ENCODE measurements around the gene RANBP3. TPM values are rescaled to one million over a fixed set of nuclear protein-coding genes. Genes with fewer than 3 reads are reported as not detected.
"Not testable (repeated sequence)": the region's sequence is repeated elsewhere in the genome, so short reads cannot be mapped to it uniquely, and the experiment has no call there.

The RANBP3 gene
- total RNA-seq, 1 donor from 2014 or later = 76.6 TPM

DNA sequence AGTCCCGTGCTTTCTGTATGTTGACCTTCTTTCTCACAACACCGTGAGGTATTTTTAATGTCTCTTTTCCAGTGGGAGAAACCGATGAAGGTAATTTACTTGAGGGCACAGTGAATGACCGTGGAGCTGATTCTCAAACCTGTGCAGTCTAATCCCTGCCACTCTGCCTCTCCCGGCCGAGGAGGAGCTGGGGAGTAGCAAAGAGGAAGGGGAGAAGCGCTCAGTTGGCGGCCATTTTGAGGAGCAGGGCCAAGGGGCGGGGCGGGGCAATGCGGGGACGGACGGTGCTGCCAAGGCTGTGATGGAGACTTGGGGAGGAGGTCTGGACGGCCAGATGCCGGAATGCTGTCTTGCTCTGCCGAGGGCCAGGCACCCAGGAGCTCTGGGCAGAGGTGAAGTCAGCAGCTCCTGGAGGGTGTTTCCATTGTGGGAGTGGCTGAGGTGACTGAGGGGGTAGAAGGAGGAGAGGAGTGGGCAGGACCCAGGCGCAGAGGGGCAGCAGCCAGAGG lies 12.4 kb upstream of the RANBP3 start:
- intact Hi-C loops (cut with micrococcal nuclease) = no loop called here
- no peak for ATAC-seq
- DNase-seq = no peak

DNA sequence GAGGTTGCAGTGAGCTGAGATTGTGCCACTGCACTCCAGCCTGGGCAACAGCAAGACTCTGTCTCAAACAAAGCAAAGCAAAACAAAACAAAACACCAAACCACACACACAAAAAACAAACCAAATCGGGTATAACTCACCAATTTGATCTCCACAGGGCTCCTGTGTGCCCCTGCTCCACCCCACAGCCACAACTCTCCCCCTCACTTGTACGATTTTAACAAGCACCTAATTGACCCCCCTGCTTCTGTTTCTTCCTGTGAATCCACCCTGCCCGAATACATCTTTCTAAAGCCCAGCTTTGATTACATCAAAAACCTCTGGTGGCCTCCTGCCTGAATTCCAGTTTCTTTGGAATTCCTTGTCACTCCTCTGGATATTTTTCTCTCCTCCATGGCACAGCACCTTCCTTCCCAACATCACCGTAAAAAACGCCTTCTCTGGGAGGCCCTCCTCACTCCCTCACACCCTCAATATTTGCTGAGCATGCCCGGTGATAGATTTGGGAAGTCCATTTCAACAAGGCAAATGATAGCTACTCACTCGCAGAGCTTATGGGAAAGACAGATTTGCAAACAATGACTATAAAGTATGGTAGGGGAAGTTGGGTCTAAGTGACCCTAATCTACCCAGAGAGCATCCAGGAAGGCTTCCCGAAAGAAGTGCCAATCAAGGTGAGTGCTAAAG lies 11.6 kb upstream of the RANBP3 start:
- intact Hi-C loops (cut with micrococcal nuclease) = no loop called here
- ATAC-seq = no peak
- no peak for DNase-seq

- DNase-seq = no peak
- intact Hi-C loops (cut with micrococcal nuclease) = no loop called here
- no peak for ATAC-seq
Measured at GRCh38 chr19:5988517-5989387, 10.8 kb upstream of the RANBP3 start.

DNA sequence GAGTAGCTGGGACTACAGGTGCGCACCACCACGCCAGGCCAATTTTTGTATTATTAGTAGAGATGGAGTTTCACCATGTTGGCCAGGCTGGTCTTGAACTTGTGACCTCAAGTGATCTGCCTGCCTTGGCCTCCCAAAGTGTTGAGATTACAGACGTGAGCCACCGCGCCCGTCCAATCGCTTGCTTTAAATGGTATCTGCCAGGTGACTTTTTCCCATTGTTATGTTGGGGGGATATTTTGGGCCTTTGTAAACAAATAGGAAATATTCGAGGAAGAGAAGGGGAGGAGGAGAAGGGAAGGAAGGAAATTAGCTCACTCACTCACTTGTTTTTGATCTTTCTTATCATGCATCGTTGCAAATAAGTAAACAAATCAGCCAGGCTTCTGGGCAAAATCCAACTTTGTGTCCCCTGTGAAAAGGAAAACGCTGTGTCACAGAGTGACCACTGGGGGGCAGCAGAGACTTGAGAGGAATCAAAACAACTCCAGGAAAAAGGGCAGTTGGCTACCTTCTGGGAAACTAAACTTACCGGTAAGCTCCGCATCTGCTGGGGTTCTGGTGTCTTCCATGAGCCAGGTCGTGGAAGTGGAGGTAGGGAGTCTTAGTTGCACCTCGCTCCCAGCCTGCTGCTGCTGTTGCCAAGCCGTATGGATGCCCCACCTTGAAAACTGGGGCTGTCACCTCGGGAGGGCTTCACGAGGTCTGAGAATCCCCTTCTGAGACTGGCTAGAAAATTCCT lies 9.3 kb upstream of the RANBP3 start:
- peak; percentile 59 for ATAC-seq
- intact Hi-C loops (cut with micrococcal nuclease) = loop anchor here (2.0 kb wide), 1 partner anchor 36 kb away; no protein-coding TSS in a partner anchor
- DNase-seq = peak; percentile 69

DNA sequence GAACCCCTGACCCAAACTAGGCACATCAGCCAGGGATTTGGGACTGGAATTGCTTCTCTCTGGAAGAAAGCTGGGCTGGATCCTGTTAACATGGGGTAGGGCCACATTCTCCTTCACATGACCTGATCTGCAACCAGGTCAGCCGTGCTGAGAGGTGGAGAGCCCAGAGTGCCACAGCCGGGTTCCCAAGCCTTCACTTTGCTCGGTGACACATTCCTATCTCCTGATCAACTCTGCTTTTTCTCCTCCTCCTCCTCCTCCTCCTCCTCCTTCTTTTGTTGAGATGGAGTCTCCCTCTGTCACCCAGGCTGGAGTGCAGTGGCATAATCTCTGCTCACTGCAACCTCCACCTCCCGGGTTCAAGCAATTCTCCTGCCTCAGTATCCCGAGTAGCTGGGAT lies 7.9 kb upstream of the RANBP3 start:
- intact Hi-C loops (cut with micrococcal nuclease) = loop anchor here (2.0 kb wide), 1 partner anchor 37 kb away; no protein-coding TSS in a partner anchor
- DNase-seq, ATAC-seq: not testable (repeated sequence)

DNA sequence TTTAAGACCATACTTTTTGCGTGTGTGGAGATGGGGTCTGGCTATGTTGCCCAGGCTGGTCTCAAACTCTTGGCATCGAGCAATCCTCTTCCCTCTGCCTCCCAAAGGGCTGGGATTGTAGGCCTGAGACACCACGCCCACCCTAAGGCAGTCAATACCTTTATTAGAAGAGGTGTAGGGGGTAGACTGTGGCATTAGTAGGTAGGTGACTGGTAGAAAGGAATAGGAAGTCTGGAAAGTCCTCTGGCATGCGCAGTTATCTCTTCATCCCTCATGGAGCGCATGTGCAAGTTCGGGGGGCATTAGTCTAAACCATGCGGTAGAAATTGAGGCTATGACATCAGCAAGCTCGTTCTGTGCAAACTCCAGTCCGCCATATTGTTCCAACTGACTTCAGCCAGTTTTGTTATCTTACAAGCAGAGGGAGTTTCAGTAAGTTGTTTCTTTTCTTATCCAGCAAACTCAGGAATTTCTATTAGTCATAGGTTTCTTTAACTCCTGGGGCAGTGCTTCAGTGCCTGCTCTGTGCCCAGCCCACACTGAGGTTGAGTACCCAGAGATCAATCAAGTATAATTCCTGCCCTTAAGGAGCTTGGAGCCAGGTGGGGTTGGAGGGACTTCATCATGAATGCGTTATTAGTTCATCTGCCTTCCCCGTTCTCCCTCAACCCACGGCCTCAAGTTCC lies 7.3 kb upstream of the RANBP3 start:
- ATAC-seq = no peak
- intact Hi-C loops (cut with micrococcal nuclease) = no loop called here

GRCh38 chr19:5984600-5984999 lies 6.7 kb upstream of the RANBP3 start:
- ATAC-seq (no peak), DNase-seq (no peak)
- intact Hi-C loops (cut with micrococcal nuclease) = no loop called here

More for the DNA sequence above, 7.3 kb upstream of the RANBP3 start:
- no peak for DNase-seq

- DNase-seq = peak; percentile 37
- ATAC-seq = no peak
- intact Hi-C loops (cut with micrococcal nuclease) = no loop called here
Measured at GRCh38 chr19:5983367-5983955, 5.5 kb upstream of the RANBP3 start.

DNA sequence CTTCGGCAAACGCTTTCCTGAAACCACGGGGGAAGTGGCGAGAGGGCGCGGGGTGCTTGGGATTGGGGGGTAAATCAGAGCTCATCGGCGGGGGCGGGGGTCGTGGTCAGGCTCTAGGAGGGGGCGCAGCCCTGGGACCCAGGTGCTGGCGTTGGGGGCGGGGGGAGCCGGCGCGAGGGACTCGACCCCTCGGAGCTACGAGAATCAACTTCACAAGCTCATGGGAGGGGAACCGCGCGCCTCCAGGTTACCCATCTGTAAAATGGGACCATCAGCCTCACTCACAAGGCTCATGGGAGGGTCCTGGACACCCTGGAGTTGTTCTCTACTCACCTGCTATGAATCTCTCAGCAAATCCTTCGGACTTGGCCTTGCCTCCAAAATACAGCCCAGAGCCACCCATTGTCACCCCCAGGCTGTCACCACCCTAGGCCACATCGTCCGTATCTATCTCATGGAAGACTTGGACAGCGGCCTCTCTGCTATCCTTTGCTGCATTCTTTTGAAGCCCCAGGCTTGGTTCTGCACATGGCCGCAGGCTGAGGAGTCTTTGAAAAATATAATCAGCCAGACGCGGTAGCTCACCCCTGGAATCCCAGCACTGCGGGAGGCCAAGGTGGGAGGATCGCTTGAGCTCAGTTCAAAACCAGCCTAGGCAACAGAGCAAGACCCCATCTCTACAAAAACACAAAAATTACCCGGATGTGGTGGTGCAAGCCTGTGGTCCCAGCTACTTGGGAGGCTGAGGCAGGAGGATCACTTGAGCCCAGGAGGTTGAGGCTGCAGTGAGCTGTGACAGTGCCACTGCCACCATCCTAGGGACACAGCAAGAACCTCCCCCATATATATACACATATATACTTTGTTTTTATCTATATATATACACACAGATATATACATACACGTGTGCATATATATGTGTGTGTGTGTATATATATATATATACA lies 939 bp upstream of the RANBP3 start:
- peak; percentile 20 for DNase-seq
- ATAC-seq = peak; percentile 1
- intact Hi-C loops (cut with micrococcal nuclease) = no loop called here

- intact Hi-C loops (cut with micrococcal nuclease) = no loop called here
- ATAC-seq (no peak), DNase-seq (peak; percentile 26)
Measured at GRCh38 chr19:5977222-5977784, 637 bp downstream of the RANBP3 start.

DNA sequence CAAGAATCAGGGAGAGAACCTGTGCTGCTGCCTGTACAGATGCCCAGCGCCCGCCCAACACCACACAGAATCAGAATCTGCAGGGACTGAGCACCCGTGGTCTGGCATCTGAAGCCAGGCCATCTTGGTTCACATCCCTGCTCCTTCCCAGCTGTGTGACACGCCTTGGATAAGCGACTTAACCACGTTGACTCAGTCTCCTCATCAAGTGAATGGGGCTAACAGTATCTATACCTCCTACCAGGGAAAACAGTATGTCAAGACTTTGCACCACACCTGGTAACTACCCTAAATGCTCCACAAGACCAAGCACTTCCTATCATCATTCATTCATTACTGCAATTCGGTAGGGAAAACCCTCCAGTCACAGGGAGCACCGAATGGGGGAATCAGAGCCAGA lies 1.2 kb downstream of the RANBP3 start:
- no peak for DNase-seq
- intact Hi-C loops (cut with micrococcal nuclease) = no loop called here
- ATAC-seq = no peak

DNA sequence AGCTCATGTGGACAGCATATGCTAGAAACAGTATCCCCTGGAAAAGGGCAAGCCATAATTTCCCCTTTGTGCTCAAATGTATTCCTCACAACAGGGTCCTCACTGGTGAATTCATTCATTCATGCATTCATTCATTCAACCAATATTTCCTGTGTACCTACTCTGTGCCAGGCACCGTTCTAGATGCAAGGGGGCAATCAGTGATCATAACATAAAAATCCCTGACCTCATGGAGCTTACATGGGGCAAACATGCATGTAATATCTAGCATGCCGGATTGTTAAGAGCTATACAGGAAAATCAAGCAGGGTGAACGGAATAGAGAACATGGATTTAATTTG lies 2.6 kb downstream of the RANBP3 start:
- intact Hi-C loops (cut with micrococcal nuclease) = no loop called here
- ATAC-seq (no peak), DNase-seq (no peak)

- intact Hi-C loops (cut with micrococcal nuclease) = no loop called here
- no peak for ATAC-seq
- DNase-seq = peak; percentile 18
Measured at GRCh38 chr19:5974721-5975387, 3.1 kb downstream of the RANBP3 start.

GRCh38 chr19:5973867-5974635 lies 3.9 kb downstream of the RANBP3 start:
- intact Hi-C loops (cut with micrococcal nuclease) = no loop called here
- DNase-seq (no peak), ATAC-seq (no peak)

DNA sequence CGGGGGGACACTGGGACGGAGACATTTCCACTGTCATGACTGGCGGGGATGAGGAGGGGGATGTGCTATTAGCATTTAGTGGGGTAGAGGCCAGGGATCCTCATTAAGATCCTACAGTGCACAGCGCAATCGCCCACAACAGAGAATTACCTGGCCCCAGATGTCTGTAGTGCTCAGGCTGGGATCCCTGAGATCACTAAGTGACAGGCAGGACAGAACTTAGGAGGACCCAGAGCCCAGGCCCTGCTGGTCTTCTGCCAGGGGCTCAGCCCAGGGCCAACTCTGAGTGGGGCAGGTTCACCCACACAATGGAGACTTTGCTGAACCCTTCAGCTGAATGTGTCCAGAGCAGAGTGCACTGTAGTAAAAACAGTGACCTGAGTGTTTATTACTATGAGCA lies 4.6 kb downstream of the RANBP3 start:
- intact Hi-C loops (cut with micrococcal nuclease) = no loop called here

DNA sequence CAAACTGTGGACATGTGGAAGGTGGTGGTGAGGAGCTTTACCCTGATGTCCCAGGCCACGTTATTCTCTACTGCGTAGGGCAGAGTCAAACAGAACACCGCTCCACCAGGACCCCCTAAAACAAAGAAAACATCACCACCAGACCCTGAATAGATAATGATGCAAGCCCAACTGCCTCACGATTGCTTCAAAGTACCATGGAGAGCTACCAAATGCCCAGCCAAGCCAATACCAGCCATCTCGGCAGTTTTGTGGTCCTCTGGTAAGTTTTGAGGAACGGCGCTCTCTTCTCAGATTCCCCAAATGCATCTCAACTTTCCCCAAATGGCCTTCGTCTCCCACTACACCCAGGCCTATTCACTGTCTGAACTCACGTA lies 5.6 kb downstream of the RANBP3 start:
- no peak for DNase-seq
- intact Hi-C loops (cut with micrococcal nuclease) = no loop called here
- no peak for ATAC-seq

More for the DNA sequence above, 4.6 kb downstream of the RANBP3 start:
- DNase-seq (no peak), ATAC-seq (no peak)
